K562 (cell line): Measurements from ENCODE around the gene DCUN1D1. TPM values are rescaled to one million over a fixed set of nuclear protein-coding genes. Genes with fewer than 3 reads are reported as not detected.

ENCODE experiments used
- AFF4 ChIP-seq: sonication (generic); formaldehyde crosslinking; IDR thresholded peaks from 2 replicates; pipeline ENCODE4 v1.8.0; 2023; ENCODE audit warnings: mild to moderate bottlenecking, missing genetic modification reagents
- CCNT2 ChIP-seq: IDR thresholded peaks from 2 replicates; pipeline ENCODE4 v1.6.1; 2011; ENCODE audit warnings: borderline replicate concordance, low read depth, mild to moderate bottlenecking, moderate library complexity, mixed read lengths, low read length; ENCODE audit not compliant: insufficient read length; ENCODE audit errors: extremely low read depth
- CTBP1 ChIP-seq: fragments of 450-650 bp; IDR thresholded peaks from 2 replicates; pipeline ENCODE4 v1.6.1; 2016; ENCODE audit warnings: borderline replicate concordance
- NRF1 ChIP-seq, 2 experiments: fragments of 450-650 bp; IDR thresholded peaks in 1 of 2; conservative IDR thresholded peaks in 1 of 2; 2 replicates each; pipeline ENCODE4 v1.6.1; 2014; ENCODE audit warnings: mild to moderate bottlenecking in 2 of 2
- PCBP1 ChIP-seq: fragments of 200-400 bp; formaldehyde crosslinking; IDR thresholded peaks from 2 replicates; pipeline ENCODE4 v1.6.1; 2018; ENCODE audit warnings: mild to moderate bottlenecking, low read depth, low read length; ENCODE audit not compliant: poor library complexity, severe bottlenecking
- PYGO2 ChIP-seq: fragments of 450-650 bp; IDR thresholded peaks from 2 replicates; pipeline ENCODE4 v1.6.1; 2016; ENCODE audit warnings: mild to moderate bottlenecking, missing genetic modification characterization, moderate library complexity, missing compliant biosample characterization
- RFX1 ChIP-seq: fragments of 450-650 bp; IDR thresholded peaks from 2 replicates; pipeline ENCODE4 v1.6.1; 2016; ENCODE audit warnings: mild to moderate bottlenecking, moderate library complexity
- SETDB1 ChIP-seq: IDR thresholded peaks from one replicate; pipeline ENCODE4 v1.6.1; 2012; ENCODE audit warnings: low read length, control low read depth, inconsistent platforms
- TGIF2 ChIP-seq: sonication (generic); formaldehyde crosslinking; IDR thresholded peaks from 2 replicates; pipeline ENCODE4 v1.8.1; 2022; ENCODE audit warnings: mild to moderate bottlenecking, missing genetic modification reagents, moderate library complexity
- ZKSCAN1 ChIP-seq: fragments of 150-350 bp; IDR thresholded peaks from 2 replicates; pipeline ENCODE4 v1.6.1; 2016; ENCODE audit warnings: low read depth, low read length
- ZMIZ1 ChIP-seq, 2 experiments: fragments of 150-350 bp in 1 of 2; IDR thresholded peaks; 2 replicates each; pipeline ENCODE4 v1.6.1; 2012 to 2016; ENCODE audit warnings: low read depth in 2 of 2, low read length in 2 of 2, mild to moderate bottlenecking in 1 of 2, moderate library complexity in 1 of 2
- ZNF764 ChIP-seq: fragments of 250-450 bp; sonication (Bioruptor Pico); IDR thresholded peaks from 2 replicates; pipeline ENCODE4 v1.4.0; 2020; ENCODE audit warnings: low read depth, mild to moderate bottlenecking, moderate library complexity
- ZZZ3 ChIP-seq: fragments of 450-650 bp; IDR thresholded peaks from 2 replicates; pipeline ENCODE4 v1.6.1; 2016; ENCODE audit warnings: antibody characterized with exemption, mild to moderate bottlenecking, moderate library complexity
- polyA plus RNA-seq, 8 experiments: library from polyadenylated mRNA; depleted of rRNA in 4 of 8; stranded (reverse) in 5 of 8; unstranded in 3 of 8; fragments of >200 nt; fragmentation: Nextera tagmentation in 2 of 8; fragmentation: Illumina TruSeq in 1 of 8; extraction: Ambion mirVana in 2 of 8; extraction: Trizol in 1 of 8; gene quantifications; 2 replicates each; pipeline versions ENCODE4 v1.2.1 to v1.2.3, GENCODE V29; 2011 to 2014; ENCODE audit warnings: inconsistent platforms in 1 of 8, missing spikeins in 1 of 8
- total RNA-seq, 7 experiments: library from RNA; depleted of rRNA in 6 of 7; stranded (reverse); fragments of >200 nt in 6 of 7; fragmentation: Illumina TruSeq in 2 of 7; extraction: Trizol in 2 of 7; gene quantifications; 2 replicates each; pipeline versions ENCODE4 v1.2.1 to v1.2.3, GENCODE V29; 2011 to 2021; ENCODE audit warnings: low replicate concordance in 1 of 7
- TF ChIP-seq, protein P1 (sequence below), 2 experiments: fragments of 450-650 bp; IDR thresholded peaks; 2 replicates each; pipeline ENCODE4 v1.6.1; 2018; ENCODE audit warnings: mild to moderate bottlenecking in 2 of 2, low read depth in 1 of 2; ENCODE audit not compliant: partially characterized antibody in 2 of 2
- TF ChIP-seq, protein P2 (sequence below): fragments of 450-650 bp; formaldehyde crosslinking; IDR thresholded peaks from 2 replicates; pipeline ENCODE4 v1.4.0; 2020; ENCODE audit warnings: mild to moderate bottlenecking

The DCUN1D1 gene
- total and polyA plus RNA-seq, 9 of the 15 experiments (the other 6 are each of a cell fraction or from before 2014, with no cell fraction given), result 11.4 to 46.8 (median 28.2) TPM

- TF ChIP-seq, protein P1, sequence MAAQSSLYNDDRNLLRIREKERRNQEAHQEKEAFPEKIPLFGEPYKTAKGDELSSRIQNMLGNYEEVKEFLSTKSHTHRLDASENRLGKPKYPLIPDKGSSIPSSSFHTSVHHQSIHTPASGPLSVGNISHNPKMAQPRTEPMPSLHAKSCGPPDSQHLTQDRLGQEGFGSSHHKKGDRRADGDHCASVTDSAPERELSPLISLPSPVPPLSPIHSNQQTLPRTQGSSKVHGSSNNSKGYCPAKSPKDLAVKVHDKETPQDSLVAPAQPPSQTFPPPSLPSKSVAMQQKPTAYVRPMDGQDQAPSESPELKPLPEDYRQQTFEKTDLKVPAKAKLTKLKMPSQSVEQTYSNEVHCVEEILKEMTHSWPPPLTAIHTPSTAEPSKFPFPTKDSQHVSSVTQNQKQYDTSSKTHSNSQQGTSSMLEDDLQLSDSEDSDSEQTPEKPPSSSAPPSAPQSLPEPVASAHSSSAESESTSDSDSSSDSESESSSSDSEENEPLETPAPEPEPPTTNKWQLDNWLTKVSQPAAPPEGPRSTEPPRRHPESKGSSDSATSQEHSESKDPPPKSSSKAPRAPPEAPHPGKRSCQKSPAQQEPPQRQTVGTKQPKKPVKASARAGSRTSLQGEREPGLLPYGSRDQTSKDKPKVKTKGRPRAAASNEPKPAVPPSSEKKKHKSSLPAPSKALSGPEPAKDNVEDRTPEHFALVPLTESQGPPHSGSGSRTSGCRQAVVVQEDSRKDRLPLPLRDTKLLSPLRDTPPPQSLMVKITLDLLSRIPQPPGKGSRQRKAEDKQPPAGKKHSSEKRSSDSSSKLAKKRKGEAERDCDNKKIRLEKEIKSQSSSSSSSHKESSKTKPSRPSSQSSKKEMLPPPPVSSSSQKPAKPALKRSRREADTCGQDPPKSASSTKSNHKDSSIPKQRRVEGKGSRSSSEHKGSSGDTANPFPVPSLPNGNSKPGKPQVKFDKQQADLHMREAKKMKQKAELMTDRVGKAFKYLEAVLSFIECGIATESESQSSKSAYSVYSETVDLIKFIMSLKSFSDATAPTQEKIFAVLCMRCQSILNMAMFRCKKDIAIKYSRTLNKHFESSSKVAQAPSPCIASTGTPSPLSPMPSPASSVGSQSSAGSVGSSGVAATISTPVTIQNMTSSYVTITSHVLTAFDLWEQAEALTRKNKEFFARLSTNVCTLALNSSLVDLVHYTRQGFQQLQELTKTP (IDR thresholded peaks at IDR 0.05; ENCODE audit: low read depth in 1 of 2, partially characterized antibody in 2 of 2), result peak; percentile 29 to 62
- no peak for TF ChIP-seq PYGO2 (tag)
- TF ChIP-seq PCBP1, result no peak
- peak; percentile 51 for TF ChIP-seq CCNT2
- TF ChIP-seq AFF4 (CRISPR knock-in tag), result no peak
- TF ChIP-seq CTBP1, result peak; percentile 60; the same call in 1 of the 2 replicates
- TF ChIP-seq NRF1 (conservative IDR thresholded peaks at IDR 0.05 in 1 of 2, IDR thresholded peaks at IDR 0.05 in 1 of 2), result peak; percentile 45 to 59; a peak in 3 of 4 replicates
- no peak for TF ChIP-seq RFX1
- no peak for TF ChIP-seq ZZZ3
- TF ChIP-seq, protein P2, sequence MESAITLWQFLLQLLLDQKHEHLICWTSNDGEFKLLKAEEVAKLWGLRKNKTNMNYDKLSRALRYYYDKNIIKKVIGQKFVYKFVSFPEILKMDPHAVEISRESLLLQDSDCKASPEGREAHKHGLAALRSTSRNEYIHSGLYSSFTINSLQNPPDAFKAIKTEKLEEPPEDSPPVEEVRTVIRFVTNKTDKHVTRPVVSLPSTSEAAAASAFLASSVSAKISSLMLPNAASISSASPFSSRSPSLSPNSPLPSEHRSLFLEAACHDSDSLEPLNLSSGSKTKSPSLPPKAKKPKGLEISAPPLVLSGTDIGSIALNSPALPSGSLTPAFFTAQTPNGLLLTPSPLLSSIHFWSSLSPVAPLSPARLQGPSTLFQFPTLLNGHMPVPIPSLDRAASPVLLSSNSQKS, result no peak
- TF ChIP-seq ZMIZ1 (IDR thresholded peaks at IDR 0.05; ENCODE audit: low read depth in 2 of 2, low read length in 2 of 2), result peak in 1 of 2 experiments; percentile 71; a peak in 2 of 4 replicates
- TF ChIP-seq ZKSCAN1, result peak; percentile 69; the same call in 1 of the 2 replicates
- TF ChIP-seq ZNF764 (CRISPR knock-in tag), result no peak
- TF ChIP-seq SETDB1, result no peak
- TF ChIP-seq TGIF2 (CRISPR knock-in tag), result no peak
These were observed 59.7 kb downstream of the DCUN1D1 start (continued) for GRCh38 chr3:182920515-182921084.
